Measurements from ENCODE around the gene SRC.

Gene SRC

GRCh38 chr20:37328149-37328945 lies 17.6 kb upstream of the SRC start:
- no peak overlapping the region for H3K4me3 ChIP-seq (ENCODE audit: insufficient read depth, low read length, poor library complexity, severe bottlenecking)
- no peak overlapping the region for H3K9ac ChIP-seq (ENCODE audit: low read length)
- H3K27me3 ChIP-seq (ENCODE audit: low read length): no peaks in the 10 kb centered on the region
- H3F3A ChIP-seq (ENCODE audit: insufficient read depth): no peaks in the 10 kb centered on the region
- no peak overlapping the region for H3K27ac ChIP-seq (ENCODE audit: low read depth, low read length)
- no peak overlapping the region for H2AFZ ChIP-seq (ENCODE audit: low read depth, low read length, severe bottlenecking)
- no peak overlapping the region for H3K4me2 ChIP-seq (ENCODE audit: low read depth, low read length, poor library complexity, severe bottlenecking)
- H3K36me3 ChIP-seq (ENCODE audit: low read length): no peaks in the 10 kb centered on the region
- H4K20me1 ChIP-seq (ENCODE audit: low read depth, low read length): no peaks in the 10 kb centered on the region
- no peaks in the 10 kb centered on the region for H3K79me2 ChIP-seq (ENCODE audit: insufficient read depth, low read length)
- no peaks in the 10 kb centered on the region for H3K9me2 ChIP-seq (replicated peaks; ENCODE audit: insufficient read depth, low read length)
- no peaks in the 10 kb centered on the region for H3K9me3 ChIP-seq (ENCODE audit: insufficient read depth, low read length)
- TF ChIP-seq EZH2phosphoT487 (conservative IDR thresholded peaks at IDR 0.05; ENCODE audit: low read length): no peak
- TF ChIP-seq, protein P1, sequence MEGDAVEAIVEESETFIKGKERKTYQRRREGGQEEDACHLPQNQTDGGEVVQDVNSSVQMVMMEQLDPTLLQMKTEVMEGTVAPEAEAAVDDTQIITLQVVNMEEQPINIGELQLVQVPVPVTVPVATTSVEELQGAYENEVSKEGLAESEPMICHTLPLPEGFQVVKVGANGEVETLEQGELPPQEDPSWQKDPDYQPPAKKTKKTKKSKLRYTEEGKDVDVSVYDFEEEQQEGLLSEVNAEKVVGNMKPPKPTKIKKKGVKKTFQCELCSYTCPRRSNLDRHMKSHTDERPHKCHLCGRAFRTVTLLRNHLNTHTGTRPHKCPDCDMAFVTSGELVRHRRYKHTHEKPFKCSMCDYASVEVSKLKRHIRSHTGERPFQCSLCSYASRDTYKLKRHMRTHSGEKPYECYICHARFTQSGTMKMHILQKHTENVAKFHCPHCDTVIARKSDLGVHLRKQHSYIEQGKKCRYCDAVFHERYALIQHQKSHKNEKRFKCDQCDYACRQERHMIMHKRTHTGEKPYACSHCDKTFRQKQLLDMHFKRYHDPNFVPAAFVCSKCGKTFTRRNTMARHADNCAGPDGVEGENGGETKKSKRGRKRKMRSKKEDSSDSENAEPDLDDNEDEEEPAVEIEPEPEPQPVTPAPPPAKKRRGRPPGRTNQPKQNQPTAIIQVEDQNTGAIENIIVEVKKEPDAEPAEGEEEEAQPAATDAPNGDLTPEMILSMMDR (IDR thresholded peaks at IDR 0.05; ENCODE audit: insufficient read depth, low read length, poor library complexity, severe bottlenecking): no peak

DNA sequence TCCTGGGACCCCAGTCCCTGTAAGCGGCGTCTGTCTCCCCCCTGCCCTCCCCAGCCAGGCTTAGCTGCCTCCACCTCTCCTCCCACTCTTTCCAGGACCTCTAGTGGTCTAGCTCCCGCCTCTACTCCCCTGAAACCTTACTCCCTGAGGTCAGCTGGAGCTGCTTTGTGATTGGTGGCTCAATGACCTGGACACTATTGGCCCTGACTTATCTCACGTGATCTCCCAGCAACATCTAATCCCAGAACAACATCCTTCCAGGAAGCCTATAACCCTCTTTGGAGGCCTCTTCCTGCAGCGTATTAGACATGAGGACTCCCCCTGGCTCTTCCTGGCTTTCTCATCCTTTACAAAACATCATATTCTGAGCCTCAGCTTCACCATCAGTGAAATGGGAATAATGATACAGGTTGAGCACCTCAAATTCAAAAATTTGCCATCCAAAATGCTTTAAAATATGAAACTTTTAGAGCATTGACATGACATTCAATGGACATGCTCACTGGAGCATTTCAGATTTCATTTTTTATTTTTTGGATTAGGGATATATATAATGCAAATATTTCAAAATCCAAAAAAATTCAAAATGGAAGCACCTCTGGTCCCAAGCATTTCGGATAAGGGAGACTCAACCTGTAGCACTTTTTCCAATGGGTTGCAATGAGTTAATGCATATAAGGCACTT lies 16.3 kb upstream of the SRC start:
- Histone ChIP-seq H4K20me1 (ENCODE audit: low read depth, low read length) (no peaks in the 10 kb centered on the region), H3K36me3 (ENCODE audit: low read length) (no peaks in the 10 kb centered on the region), H3K9me2 (replicated peaks; ENCODE audit: insufficient read depth, low read length) (no peaks in the 10 kb centered on the region), H3K79me2 (ENCODE audit: insufficient read depth, low read length) (no peaks in the 10 kb centered on the region), H3K9me3 (ENCODE audit: insufficient read depth, low read length) (no peaks in the 10 kb centered on the region), H2AFZ (ENCODE audit: low read depth, low read length, severe bottlenecking) (no peak overlapping the region), H3K4me2 (ENCODE audit: low read depth, low read length, poor library complexity, severe bottlenecking) (no peak overlapping the region), H3F3A (ENCODE audit: insufficient read depth) (no peaks in the 10 kb centered on the region), H3K9ac (ENCODE audit: low read length) (no peak overlapping the region), H3K27ac (ENCODE audit: low read depth, low read length) (no peak overlapping the region), H3K4me3 (ENCODE audit: insufficient read depth, low read length, poor library complexity, severe bottlenecking) (no peak overlapping the region), H3K27me3 (ENCODE audit: low read length) (no peaks in the 10 kb centered on the region)
- no peak for TF ChIP-seq EZH2phosphoT487 (conservative IDR thresholded peaks at IDR 0.05; ENCODE audit: low read length)
- TF ChIP-seq, protein P1 (IDR thresholded peaks at IDR 0.05; ENCODE audit: insufficient read depth, low read length, poor library complexity, severe bottlenecking): no peak

DNA sequence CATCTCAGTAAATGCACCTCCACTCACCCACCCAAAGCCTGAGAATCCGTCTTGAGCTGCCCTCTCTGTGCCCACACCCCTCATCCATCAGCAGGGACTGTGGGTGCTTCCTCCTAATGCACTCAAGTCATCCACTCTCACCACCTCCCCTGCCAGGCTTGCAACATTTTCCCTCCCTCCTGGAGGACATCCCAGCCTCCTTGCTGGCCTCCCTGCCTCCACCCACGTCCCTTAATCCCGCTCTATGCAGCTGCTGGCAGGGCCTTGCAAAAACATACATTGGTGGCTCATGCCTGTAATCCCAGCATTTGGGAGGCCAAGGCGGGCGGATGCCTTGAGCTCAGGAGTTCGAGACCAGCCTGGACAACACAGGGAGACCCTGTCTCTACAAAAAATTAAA lies 15.6 kb upstream of the SRC start:
- Histone ChIP-seq H3K9ac (ENCODE audit: low read length) (no peak overlapping the region), H3K4me2 (ENCODE audit: low read depth, low read length, poor library complexity, severe bottlenecking) (no peak overlapping the region), H2AFZ (ENCODE audit: low read depth, low read length, severe bottlenecking) (no peak overlapping the region), H3F3A (ENCODE audit: insufficient read depth) (no peaks in the 10 kb centered on the region), H4K20me1 (ENCODE audit: low read depth, low read length) (no peaks in the 10 kb centered on the region), H3K9me2 (replicated peaks; ENCODE audit: insufficient read depth, low read length) (no peaks in the 10 kb centered on the region), H3K36me3 (ENCODE audit: low read length) (no peaks in the 10 kb centered on the region), H3K79me2 (ENCODE audit: insufficient read depth, low read length) (no peaks in the 10 kb centered on the region), H3K27ac (ENCODE audit: low read depth, low read length) (no peak overlapping the region), H3K9me3 (ENCODE audit: insufficient read depth, low read length) (no peaks in the 10 kb centered on the region), H3K27me3 (ENCODE audit: low read length) (no peaks in the 10 kb centered on the region), H3K4me3 (ENCODE audit: insufficient read depth, low read length, poor library complexity, severe bottlenecking) (no peak overlapping the region)
- TF ChIP-seq EZH2phosphoT487 (conservative IDR thresholded peaks at IDR 0.05; ENCODE audit: low read length): no peak
- TF ChIP-seq, protein P1 (IDR thresholded peaks at IDR 0.05; ENCODE audit: insufficient read depth, low read length, poor library complexity, severe bottlenecking): no peak

Measured in SU-DHL-6 (cell line).